IMR-90 (cell line): ENCODE results near the gene HSPG2. TPM values are rescaled to one million over a fixed set of nuclear protein-coding genes. Genes with fewer than 3 reads are reported as not detected.

Source experiments
- ATAC-seq: fragments of 200-7000 bp; cut with Tn5 transposase; 2 replicates; pipeline ENCODE4 v1.9.1; 2020; ENCODE audit warnings: low read depth, mild to moderate bottlenecking, moderate library complexity
- BruUV-seq: library from RNA; stranded (reverse); fragments of 400-500 nt; replicated peaks from 2 replicates; lab custom pipeline; 2021; lab: Mats Ljungman, UMichigan
- CTCF ChIA-PET: fragments of 300-600 bp; formaldehyde crosslinking; extraction: SDS; loops from one replicate; lab custom pipeline; 2021; ENCODE audit warnings: antibody characterized with exemption; lab: Yijun Ruan, JAX
- POLR2A ChIA-PET: fragments of 300-600 bp; sonication (Branson Sonifier 250); formaldehyde crosslinking; loops from one replicate; lab custom pipeline; 2022; ENCODE audit warnings: antibody characterized with exemption; ENCODE audit not compliant: unreplicated experiment; lab: Charles Lee
- DNase-seq: peaks from one replicate; pipeline ENCODE4 v3.0.0; 2013
- H2AFZ ChIP-seq: replicated peaks from 2 replicates; pipeline ENCODE3; 2013; ENCODE audit warnings: low read length, mild to moderate bottlenecking; ENCODE audit not compliant: poor library complexity
- H2AK5ac ChIP-seq: 2 replicates; pipeline ENCODE4 v1.6.1; 2013; ENCODE audit warnings: low read depth, low read length, inconsistent platforms
- H2AK9ac ChIP-seq: replicated peaks from 2 replicates; pipeline ENCODE3; 2013; ENCODE audit warnings: mild to moderate bottlenecking, low read depth, low read length, moderate library complexity; ENCODE audit not compliant: poor library complexity
- H2BK120ac ChIP-seq: 2 replicates; pipeline ENCODE4 v1.6.1; 2013; ENCODE audit warnings: low read depth, low read length, inconsistent platforms
- H2BK15ac ChIP-seq: 3 replicates; pipeline ENCODE4 v1.6.1; 2013; ENCODE audit warnings: low read depth, low read length, inconsistent platforms
- H2BK20ac ChIP-seq: 2 replicates; pipeline ENCODE4 v1.6.1; 2013; ENCODE audit warnings: low read depth, mild to moderate bottlenecking, inconsistent platforms, low read length, moderate library complexity
- H2BK5ac ChIP-seq: 2 replicates; pipeline ENCODE4 v1.6.1; 2013; ENCODE audit warnings: mild to moderate bottlenecking, low read depth, low read length, inconsistent platforms; ENCODE audit not compliant: poor library complexity, severe bottlenecking
- H3K14ac ChIP-seq: replicated peaks from 2 replicates; pipeline ENCODE4 v1.6.1; 2013; ENCODE audit warnings: low read depth, low read length, inconsistent platforms
- H3K18ac ChIP-seq: 2 replicates; pipeline ENCODE4 v1.6.1; 2013; ENCODE audit warnings: low read depth, low read length, control low read depth
- H3K23ac ChIP-seq: 2 replicates; pipeline ENCODE4 v1.6.1; 2013; ENCODE audit warnings: low read depth, low read length, inconsistent platforms
- H3K27ac ChIP-seq: 2 replicates; pipeline ENCODE4 v1.5.1; 2013; ENCODE audit warnings: mild to moderate bottlenecking, control low read depth, low read length; ENCODE audit not compliant: insufficient read depth
- H3K27me3 ChIP-seq: 2 replicates; pipeline ENCODE4 v1.6.1; 2013; ENCODE audit warnings: low read length; ENCODE audit not compliant: control insufficient read depth, insufficient read depth
- H3K36me3 ChIP-seq: 2 replicates; pipeline ENCODE4 v1.6.1; 2013; ENCODE audit warnings: low read length, mixed read lengths; ENCODE audit not compliant: control insufficient read depth, insufficient read depth
- H3K4ac ChIP-seq: 2 replicates; pipeline ENCODE4 v1.6.1; 2013; ENCODE audit warnings: low read depth, low read length, inconsistent platforms
- H3K4me1 ChIP-seq: 2 replicates; pipeline ENCODE4 v1.6.1; 2013; ENCODE audit warnings: low read length, mixed read lengths; ENCODE audit not compliant: control insufficient read depth, insufficient read depth
- H3K4me2 ChIP-seq: 2 replicates; pipeline ENCODE4 v1.6.1; 2013; ENCODE audit warnings: low read depth, mild to moderate bottlenecking, control low read depth, low read length, moderate library complexity
- H3K4me3 ChIP-seq: 2 replicates; pipeline ENCODE4 v1.5.1; 2013; ENCODE audit warnings: low read depth, mild to moderate bottlenecking, control low read depth, low read length, moderate library complexity; ENCODE audit not compliant: insufficient read depth
- H3K56ac ChIP-seq: 2 replicates; pipeline ENCODE4 v1.6.1; 2013; ENCODE audit warnings: low read length, inconsistent platforms; ENCODE audit not compliant: insufficient read depth; ENCODE audit errors: extremely low read depth
- H3K79me1 ChIP-seq, 2 experiments: 2 replicates each; pipeline ENCODE4 v1.6.1; 2013; ENCODE audit warnings: low read length in 2 of 2, inconsistent platforms in 1 of 2, low read depth in 1 of 2
- H3K9ac ChIP-seq: 2 replicates; pipeline ENCODE4 v1.6.1; 2013; ENCODE audit warnings: low read depth, low read length, control low read depth
- H3K9me1 ChIP-seq: 2 replicates; pipeline ENCODE4 v1.6.1; 2013; ENCODE audit warnings: low read length, inconsistent platforms; ENCODE audit not compliant: insufficient read depth
- H3K9me3 ChIP-seq: 2 replicates; pipeline ENCODE4 v1.6.1; 2013; ENCODE audit warnings: low read length; ENCODE audit not compliant: control insufficient read depth, insufficient read depth
- H4K20me1 ChIP-seq: 2 replicates; pipeline ENCODE4 v1.6.1; 2013; ENCODE audit warnings: low read length, inconsistent platforms; ENCODE audit not compliant: insufficient read depth
- H4K5ac ChIP-seq: 2 replicates; pipeline ENCODE4 v1.6.1; 2013; ENCODE audit warnings: mild to moderate bottlenecking, low read depth, low read length, control low read depth
- H4K8ac ChIP-seq, 2 experiments: 2 replicates each; pipeline ENCODE4 v1.6.1; 2013; ENCODE audit warnings: low read depth in 2 of 2, low read length in 2 of 2, control low read depth in 1 of 2, inconsistent platforms in 1 of 2
- H4K91ac ChIP-seq: 2 replicates; pipeline ENCODE4 v1.6.1; 2013; ENCODE audit warnings: low read depth, low read length, inconsistent platforms; ENCODE audit not compliant: insufficient read depth
- BHLHE40 ChIP-seq: fragments of 150-350 bp; IDR thresholded peaks from 2 replicates; pipeline ENCODE4 v1.6.1; 2016; ENCODE audit warnings: mild to moderate bottlenecking, low read depth, low read length
- CEBPB ChIP-seq: IDR thresholded peaks from 2 replicates; pipeline ENCODE4 v1.6.1; 2012; ENCODE audit warnings: low read depth, low read length, improper control_type of control experiment
- CHD1 ChIP-seq: IDR thresholded peaks from 2 replicates; pipeline ENCODE4 v1.6.1; 2012; ENCODE audit warnings: low read depth, low read length, improper control_type of control experiment
- ELK1 ChIP-seq: fragments of 150-350 bp; IDR thresholded peaks from 2 replicates; pipeline ENCODE4 v1.6.1; 2016; ENCODE audit warnings: low read depth, mild to moderate bottlenecking, low read length, moderate library complexity, borderline replicate concordance
- FOS ChIP-seq: fragments of 150-350 bp; IDR thresholded peaks from 2 replicates; pipeline ENCODE4 v1.6.1; 2016; ENCODE audit warnings: low read depth, low read length
- MAFK ChIP-seq: IDR thresholded peaks from 2 replicates; pipeline ENCODE4 v1.6.1; 2012; ENCODE audit warnings: low read depth, low read length, improper control_type of control experiment
- MAZ ChIP-seq: IDR thresholded peaks from 2 replicates; pipeline ENCODE4 v1.6.1; 2012; ENCODE audit warnings: low read depth, mild to moderate bottlenecking, low read length, improper control_type of control experiment, moderate library complexity, borderline replicate concordance
- MXI1 ChIP-seq: IDR thresholded peaks from 2 replicates; pipeline ENCODE4 v1.6.1; 2012; ENCODE audit warnings: low read depth, mild to moderate bottlenecking, low read length, moderate library complexity, borderline replicate concordance
- NFE2L2 ChIP-seq: fragments of 150-350 bp; IDR thresholded peaks from 2 replicates; pipeline ENCODE4 v1.6.1; 2016; ENCODE audit warnings: low read depth, mild to moderate bottlenecking, low read length
- POLR2A ChIP-seq: IDR thresholded peaks from 2 replicates; pipeline ENCODE4 v1.6.1; 2012; ENCODE audit warnings: mild to moderate bottlenecking, low read depth, low read length
- RAD21 ChIP-seq: IDR thresholded peaks from 2 replicates; pipeline ENCODE4 v1.6.1; 2012; ENCODE audit warnings: low read length, improper control_type of control experiment
- RCOR1 ChIP-seq: IDR thresholded peaks from 2 replicates; pipeline ENCODE4 v1.6.1; 2012; ENCODE audit warnings: mild to moderate bottlenecking, low read length, improper control_type of control experiment; ENCODE audit not compliant: insufficient replicate concordance
- RFX5 ChIP-seq: IDR thresholded peaks from 2 replicates; pipeline ENCODE4 v1.8.0; 2012; ENCODE audit warnings: low read depth, mild to moderate bottlenecking, low read length, moderate library complexity
- SMC3 ChIP-seq: fragments of 150-350 bp; IDR thresholded peaks from 2 replicates; pipeline ENCODE4 v1.6.1; 2016; ENCODE audit warnings: low read depth, mild to moderate bottlenecking, antibody characterized with exemption, low read length, moderate library complexity
- WGBS, 2 experiments: methylation state at CpG; one replicate each; pipeline versions ENCODE4 v1.1.5 to v1.1.7; 2013; ENCODE audit warnings: missing lambda C conversion rate in 2 of 2; ENCODE audit not compliant: insufficient read length in 1 of 2; ENCODE audit errors: extremely low coverage in 2 of 2; 5-methylcytosine and 5-hydroxymethylcytosine counted together
- dilution Hi-C: fragments of 300-500 bp; cut with HindIII; formaldehyde crosslinking; loops from one replicate; pipeline ENCODE4 v1.14.3; 2018; ENCODE audit warnings: low sequenced_read_pairs; ENCODE audit not compliant: unreplicated experiment
- in situ Hi-C: fragments of 300-500 bp; cut with MboI; formaldehyde crosslinking; loops from 3 replicates; pipeline ENCODE4 v1.14.3; 2019; ENCODE audit warnings: low sequenced_read_pairs, inconsistent platforms, mixed read lengths
- intact Hi-C: fragments of 100-400 bp; cut with micrococcal nuclease; formaldehyde crosslinking; loops from 2 replicates; pipeline ENCODE4 v1.10.0; 2022
- polyA plus RNA-seq, 3 experiments: library from polyadenylated mRNA; depleted of rRNA; stranded (reverse); fragments of >200 nt; gene quantifications; 2 replicates each; pipeline ENCODE4 v1.2.3, GENCODE V29; 2012; ENCODE audit warnings: low replicate concordance in 1 of 3
- total RNA-seq: library from RNA; depleted of rRNA; stranded (reverse); fragments of >200 nt; gene quantifications from 2 replicates; pipeline ENCODE4 v1.2.3, GENCODE V29; 2012
- TF ChIP-seq, protein P1 (sequence below): fragments of 150-350 bp; IDR thresholded peaks from 2 replicates; pipeline ENCODE4 v1.6.1; 2017; ENCODE audit warnings: mild to moderate bottlenecking, antibody characterized with exemption, low read length, low read depth
- TF ChIP-seq, protein P2 (sequence below): conservative IDR thresholded peaks from 2 replicates; pipeline ENCODE4 v1.5.1; 2012; ENCODE audit warnings: mild to moderate bottlenecking, low read depth, low read length, improper control_type of control experiment

HSPG2 gene
- total and polyA plus RNA-seq, 2 of the 4 experiments (the other 2 are of a cell fraction): 15.8 to 94.0 TPM

DNA sequence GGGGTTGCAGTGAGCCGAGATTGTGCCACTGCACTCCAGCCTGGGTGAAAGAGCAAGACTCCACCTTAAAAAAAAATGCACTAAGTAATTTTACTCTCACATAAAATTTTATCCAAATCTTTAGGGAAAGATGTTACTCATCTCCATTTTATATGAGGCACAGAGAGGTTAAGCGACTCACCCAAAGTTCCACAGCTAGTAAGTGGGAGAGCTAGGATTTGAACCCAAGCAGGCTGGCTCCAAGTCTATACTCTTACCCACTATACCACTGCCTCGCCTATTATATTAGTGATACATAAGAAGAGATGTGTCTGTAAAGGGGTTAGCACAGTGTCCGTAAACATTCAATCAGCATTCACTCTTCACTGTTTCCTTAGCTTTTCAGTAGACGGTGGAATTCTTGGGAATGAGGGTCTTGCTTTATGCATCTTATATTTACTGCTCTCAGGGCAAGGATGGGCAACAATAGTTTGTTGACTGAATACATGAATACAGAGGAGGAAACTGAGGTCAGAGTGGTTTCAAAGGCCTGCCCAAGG lies 109.9 kb downstream of the HSPG2 start:
- Histone ChIP-seq H3K9ac (no peak overlapping the region), H3K4me3 (no peak overlapping the region), H3K18ac (no peak overlapping the region), H3K36me3 (peaks cover 76% of the 10 kb centered on the region), H3K9me1 (no peaks in the 10 kb centered on the region), H3K56ac (no peak overlapping the region), H2AFZ (no peak overlapping the region), H3K14ac (no peak overlapping the region), H3K4me1 (no peaks in the 10 kb centered on the region), H4K91ac (no peak overlapping the region), H3K27me3 (no peaks in the 10 kb centered on the region), H4K5ac (no peak overlapping the region), H3K4ac (no peak overlapping the region), H3K9me3 (no peaks in the 10 kb centered on the region), H3K79me1 (no peaks in the 10 kb centered on the region), H4K8ac (no peak overlapping the region), H2BK15ac (no peak overlapping the region), H2AK5ac (no peak overlapping the region), H3K27ac (no peak overlapping the region), H2AK9ac (peak overlapping the region; percentile 69), H3K4me2 (no peak overlapping the region), H2BK120ac (no peak overlapping the region), H2BK20ac (no peak overlapping the region), H2BK5ac (no peak overlapping the region), H4K20me1 (no peaks in the 10 kb centered on the region), H3K23ac (no peak overlapping the region)
- no TSS peak for BruUV-seq
- no peak for ATAC-seq
- dilution Hi-C loops (no loop called here), intact Hi-C loops (no loop called here), in situ Hi-C loops (no loop called here)
- CTCF ChIA-PET: interaction anchor here (0.7 kb wide), 1 partner anchor 117 kb away, joined by 3 read pairs; no protein-coding TSS in a partner anchor
- POLR2A ChIA-PET: no interaction called here
- TF ChIP-seq POLR2A (no peak), NFE2L2 (no peak), MAFK (no peak), RCOR1 (no peak), SMC3 (no peak), CHD1 (no peak), RFX5 (no peak), CEBPB (no peak), BHLHE40 (no peak), FOS (no peak), ELK1 (no peak), MXI1 (no peak), RAD21 (no peak), MAZ (no peak)
- TF ChIP-seq, protein P1, sequence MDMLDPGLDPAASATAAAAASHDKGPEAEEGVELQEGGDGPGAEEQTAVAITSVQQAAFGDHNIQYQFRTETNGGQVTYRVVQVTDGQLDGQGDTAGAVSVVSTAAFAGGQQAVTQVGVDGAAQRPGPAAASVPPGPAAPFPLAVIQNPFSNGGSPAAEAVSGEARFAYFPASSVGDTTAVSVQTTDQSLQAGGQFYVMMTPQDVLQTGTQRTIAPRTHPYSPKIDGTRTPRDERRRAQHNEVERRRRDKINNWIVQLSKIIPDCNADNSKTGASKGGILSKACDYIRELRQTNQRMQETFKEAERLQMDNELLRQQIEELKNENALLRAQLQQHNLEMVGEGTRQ: no peak
- TF ChIP-seq, protein P2, sequence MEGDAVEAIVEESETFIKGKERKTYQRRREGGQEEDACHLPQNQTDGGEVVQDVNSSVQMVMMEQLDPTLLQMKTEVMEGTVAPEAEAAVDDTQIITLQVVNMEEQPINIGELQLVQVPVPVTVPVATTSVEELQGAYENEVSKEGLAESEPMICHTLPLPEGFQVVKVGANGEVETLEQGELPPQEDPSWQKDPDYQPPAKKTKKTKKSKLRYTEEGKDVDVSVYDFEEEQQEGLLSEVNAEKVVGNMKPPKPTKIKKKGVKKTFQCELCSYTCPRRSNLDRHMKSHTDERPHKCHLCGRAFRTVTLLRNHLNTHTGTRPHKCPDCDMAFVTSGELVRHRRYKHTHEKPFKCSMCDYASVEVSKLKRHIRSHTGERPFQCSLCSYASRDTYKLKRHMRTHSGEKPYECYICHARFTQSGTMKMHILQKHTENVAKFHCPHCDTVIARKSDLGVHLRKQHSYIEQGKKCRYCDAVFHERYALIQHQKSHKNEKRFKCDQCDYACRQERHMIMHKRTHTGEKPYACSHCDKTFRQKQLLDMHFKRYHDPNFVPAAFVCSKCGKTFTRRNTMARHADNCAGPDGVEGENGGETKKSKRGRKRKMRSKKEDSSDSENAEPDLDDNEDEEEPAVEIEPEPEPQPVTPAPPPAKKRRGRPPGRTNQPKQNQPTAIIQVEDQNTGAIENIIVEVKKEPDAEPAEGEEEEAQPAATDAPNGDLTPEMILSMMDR: no peak
- WGBS, 2 experiments: no CpG with 5 or more reads among the region's 5 CpGs
- no peak for DNase-seq
